Fibroblast of lung (primary cell): ENCODE data around the gene RNF19B. TPM values are rescaled to one million over a fixed set of nuclear protein-coding genes. Genes with fewer than 3 reads are reported as not detected.

ENCODE experiments used
- DNase-seq, 2 donors: peaks; one replicate each; pipeline versions ENCODE4 v3.0.0 to v3.0.0-alpha.2; 2010; ENCODE audit warnings: low read depth in 2 of 2
- H2AFZ ChIP-seq: 2 replicates; pipeline ENCODE4 v1.5.1; 2012; ENCODE audit warnings: low read length, control low read depth, inconsistent platforms
- H3K27ac ChIP-seq: 2 replicates; pipeline ENCODE4 v1.5.1; 2011; ENCODE audit warnings: low read length, control low read depth; ENCODE audit not compliant: insufficient read depth
- H3K27me3 ChIP-seq: 2 replicates; pipeline ENCODE4 v1.5.1; 2011; ENCODE audit warnings: mild to moderate bottlenecking, low read length; ENCODE audit not compliant: control insufficient read depth, insufficient read depth
- H3K36me3 ChIP-seq: 2 replicates; pipeline ENCODE4 v1.5.1; 2011; ENCODE audit warnings: low read length; ENCODE audit not compliant: control insufficient read depth, insufficient read depth
- H3K4me1 ChIP-seq: 2 replicates; pipeline ENCODE4 v1.5.1; 2011; ENCODE audit warnings: low read length; ENCODE audit not compliant: control insufficient read depth, insufficient read depth; ENCODE audit errors: extremely low read depth
- H3K4me2 ChIP-seq: 2 replicates; pipeline ENCODE4 v1.5.1; 2011; ENCODE audit warnings: low read length, control low read depth; ENCODE audit not compliant: insufficient read depth; ENCODE audit errors: extremely low read depth
- H3K4me3 ChIP-seq, 4 experiments: fragments of 200-600 bp in 1 of 4; sonication (generic) in 1 of 4; replicated peaks in 1 of 4; 2 replicates each; pipeline ENCODE4 v1.5.1; 2011 to 2016; ENCODE audit warnings: low read length in 4 of 4, low read depth in 3 of 4, mild to moderate bottlenecking in 3 of 4, control low read depth in 2 of 4, inconsistent platforms in 1 of 4, mixed read lengths in 1 of 4; ENCODE audit not compliant: insufficient read depth in 1 of 4; ENCODE audit errors: control extremely low read depth in 1 of 4
- H3K79me2 ChIP-seq: 2 replicates; pipeline ENCODE4 v1.5.1; 2012; ENCODE audit warnings: mild to moderate bottlenecking, low read length, inconsistent platforms; ENCODE audit not compliant: control insufficient read depth, insufficient read depth
- H3K9ac ChIP-seq: 2 replicates; pipeline ENCODE4 v1.5.1; 2011; ENCODE audit warnings: mild to moderate bottlenecking, low read length, control low read depth; ENCODE audit not compliant: insufficient read depth
- H3K9me3 ChIP-seq: 2 replicates; pipeline ENCODE4 v1.5.1; 2012; ENCODE audit warnings: low read depth, low read length; ENCODE audit not compliant: control insufficient read depth, insufficient read depth
- H4K20me1 ChIP-seq: 2 replicates; pipeline ENCODE4 v1.5.1; 2011; ENCODE audit warnings: low read length; ENCODE audit not compliant: control insufficient read depth, insufficient read depth; ENCODE audit errors: extremely low read depth
- CTCF ChIP-seq, 2 donors: IDR thresholded peaks in 1 of 2; conservative IDR thresholded peaks in 1 of 2; 1 replicate in 1 of 2; 2 replicates in 1 of 2; pipeline ENCODE4 v1.5.1; 2011 to 2012; ENCODE audit warnings: low read length in 2 of 2, control low read depth in 1 of 2, inconsistent platforms in 1 of 2, low read depth in 1 of 2, mild to moderate bottlenecking in 1 of 2
- EZH2 ChIP-seq: IDR thresholded peaks from 2 replicates; pipeline ENCODE4 v1.5.1; 2012; ENCODE audit warnings: low read length, control low read depth, mild to moderate bottlenecking; ENCODE audit errors: missing control alignments
- polyA plus RNA-seq, 2 donors: library from polyadenylated mRNA; depleted of rRNA in 1 of 2; stranded (reverse) in 1 of 2; unstranded in 1 of 2; fragments of >200 nt; gene quantifications; 2 replicates each; pipeline ENCODE4 v1.2.1, GENCODE V29; 2011 to 2012; ENCODE audit warnings: missing spikeins in 1 of 2
- total RNA-seq: library from RNA; depleted of rRNA; stranded (reverse); fragments of >200 nt; gene quantifications from 2 replicates; pipeline ENCODE4 v1.2.1, GENCODE V29; 2014

The RNF19B gene
- total and polyA plus RNA-seq, 2 donors (not counting 1 experiment from before 2014, with no cell fraction given): 10.1 to 15.4 TPM

- Histone ChIP-seq H3K79me2 (no peaks in the 10 kb centered on the region), H3K4me3 (no peak overlapping the region), H3K27me3 (no peaks in the 10 kb centered on the region), H4K20me1 (no peaks in the 10 kb centered on the region), H3K9ac (no peak overlapping the region), H3K4me2 (no peak overlapping the region), H3K4me1 (peaks cover 6% of the 10 kb centered on the region), H3K27ac (no peak overlapping the region), H3K36me3 (peaks cover 4% of the 10 kb centered on the region), H3K9me3 (no peaks in the 10 kb centered on the region), H2AFZ (no peak overlapping the region)
- peak; percentile 90 to 92 for DNase-seq
- TF ChIP-seq EZH2 (no peak), CTCF (conservative IDR thresholded peaks at IDR 0.05 in 1 of 2, IDR thresholded peaks at IDR 0.05 in 1 of 2; ENCODE audit: low read depth in 1 of 2, low read length in 2 of 2) (peak; percentile 64 to 74)
Measured at GRCh38 chr1:33007190-33008050, 42.8 kb upstream of the RNF19B start.

- Histone ChIP-seq H2AFZ (no peak overlapping the region), H3K27me3 (no peaks in the 10 kb centered on the region), H3K9ac (no peak overlapping the region), H3K9me3 (no peaks in the 10 kb centered on the region), H3K79me2 (no peaks in the 10 kb centered on the region), H3K36me3 (peaks cover 3% of the 10 kb centered on the region), H3K27ac (no peak overlapping the region), H3K4me1 (peaks cover 3% of the 10 kb centered on the region), H3K4me2 (no peak overlapping the region), H3K4me3 (no peak overlapping the region), H4K20me1 (no peaks in the 10 kb centered on the region)
- TF ChIP-seq EZH2 (no peak), CTCF (conservative IDR thresholded peaks at IDR 0.05 in 1 of 2, IDR thresholded peaks at IDR 0.05 in 1 of 2; ENCODE audit: low read depth in 1 of 2, low read length in 2 of 2) (no peak)
- DNase-seq: peak in 1 of 2 donors; percentile 50
Measured at GRCh38 chr1:33005838-33006421, 41.3 kb upstream of the RNF19B start.

- H4K20me1 ChIP-seq: no peaks in the 10 kb centered on the region
- no peak overlapping the region for H3K4me2 ChIP-seq
- H3K9me3 ChIP-seq: no peaks in the 10 kb centered on the region
- TF ChIP-seq EZH2 (no peak), CTCF (conservative IDR thresholded peaks at IDR 0.05 in 1 of 2, IDR thresholded peaks at IDR 0.05 in 1 of 2; ENCODE audit: low read depth in 1 of 2, low read length in 2 of 2) (no peak)
- no peak overlapping the region for H3K27ac ChIP-seq
- no peak overlapping the region for H2AFZ ChIP-seq
- no peak for DNase-seq
- H3K4me1 ChIP-seq: peaks cover 3% of the 10 kb centered on the region
- no peaks in the 10 kb centered on the region for H3K27me3 ChIP-seq
- H3K36me3 ChIP-seq: peaks cover 3% of the 10 kb centered on the region
- H3K4me3 ChIP-seq: no peak overlapping the region
- no peaks in the 10 kb centered on the region for H3K79me2 ChIP-seq
- H3K9ac ChIP-seq: no peak overlapping the region
Measured at GRCh38 chr1:33005117-33005837, 40.7 kb upstream of the RNF19B start.
